GM19328 (cell line): ENCODE results near the gene PSMD11.
A peak's percentile ranks its signal among the peaks of the same experiment; 100 is the strongest.
"Not testable (repeated sequence)": the region's sequence is repeated elsewhere in the genome, so short reads cannot be mapped to it uniquely, and the experiment has no call there.

ENCODE experiments used
- ATAC-seq: cut with Tn5 transposase; IDR thresholded peaks from one replicate; pipeline ENCODE4 v1.9.1; 2021; ENCODE audit warnings: mild to moderate bottlenecking, moderate library complexity; ENCODE audit not compliant: unreplicated experiment

The PSMD11 gene

GRCh38 chr17:32444301-32445073, at the start of gene PSMD11:
Gene PSMD11, plus strand, starts transcription at chr17:32444510. Its CDS starts 14 bp downstream, at chr17:32444524.
- peak; percentile 89 for ATAC-seq

- no peak for ATAC-seq
Measured at GRCh38 chr17:32396343-32396742, 48.0 kb upstream of the PSMD11 start.

- no peak for ATAC-seq
Measured at GRCh38 chr17:32398946-32399345, 45.4 kb upstream of the PSMD11 start.

GRCh38 chr17:32410085-32410484, 34.2 kb upstream of the PSMD11 start:
- ATAC-seq = not testable (repeated sequence)

- ATAC-seq = no peak
Measured at GRCh38 chr17:32426894-32427293, 17.4 kb upstream of the PSMD11 start.

- ATAC-seq = no peak
Measured at GRCh38 chr17:32429598-32429997, 14.7 kb upstream of the PSMD11 start.

GRCh38 chr17:32440722-32441121, 3.6 kb upstream of the PSMD11 start:
- no peak for ATAC-seq

- no peak for ATAC-seq
Measured at GRCh38 chr17:32441886-32442285, 2.4 kb upstream of the PSMD11 start.

GRCh38 chr17:32443827-32444300, 446 bp upstream of the PSMD11 start:
- ATAC-seq = no peak

GRCh38 chr17:32445074-32445415, 735 bp downstream of the PSMD11 start:
- no peak for ATAC-seq

- ATAC-seq = no peak
Measured at GRCh38 chr17:32445497-32445896, 1.2 kb downstream of the PSMD11 start.

- no peak for ATAC-seq
Measured at GRCh38 chr17:32445971-32446370, 1.7 kb downstream of the PSMD11 start.

GRCh38 chr17:32446949-32447348, 2.6 kb downstream of the PSMD11 start:
- no peak for ATAC-seq

- no peak for ATAC-seq
Measured at GRCh38 chr17:32449963-32450362, 5.7 kb downstream of the PSMD11 start.

- ATAC-seq = not testable (repeated sequence)
Measured at GRCh38 chr17:32450379-32450778, 6.1 kb downstream of the PSMD11 start.

- ATAC-seq = no peak
Measured at GRCh38 chr17:32451879-32452278, 7.6 kb downstream of the PSMD11 start.

GRCh38 chr17:32452281-32452680, 8.0 kb downstream of the PSMD11 start:
- ATAC-seq = no peak

- ATAC-seq = no peak
Measured at GRCh38 chr17:32453370-32453769, 9.1 kb downstream of the PSMD11 start.

GRCh38 chr17:32458371-32458770, 14.1 kb downstream of the PSMD11 start:
- no peak for ATAC-seq

GRCh38 chr17:32460054-32460453, 15.7 kb downstream of the PSMD11 start:
- no peak for ATAC-seq

GRCh38 chr17:32461498-32461852, 17.2 kb downstream of the PSMD11 start:
- ATAC-seq = no peak

- no peak for ATAC-seq
Measured at GRCh38 chr17:32461853-32462617, 17.7 kb downstream of the PSMD11 start.
